H1 (cell line): ENCODE data around the gene NFATC4. TPM values are rescaled to one million over a fixed set of nuclear protein-coding genes. Genes with fewer than 3 reads are reported as not detected.

Source experiments
- CTCF ChIA-PET: fragments of 300-600 bp; sonication (Branson Sonifier 250); formaldehyde crosslinking; loops from one replicate; lab custom pipeline; 2021; ENCODE audit not compliant: partially characterized antibody; lab: Charles Lee
- POLR2A ChIA-PET: fragments of 300-600 bp; sonication (Branson Sonifier 250); formaldehyde crosslinking; loops from one replicate; lab custom pipeline; 2021; ENCODE audit warnings: inconsistent platforms; ENCODE audit not compliant: partially characterized antibody; lab: Charles Lee
- DNase-seq, 2 experiments: peaks; one replicate each; pipeline versions ENCODE4 v3.0.0 to v3.0.0-alpha.2; 2010 to 2022; ENCODE audit warnings: low spot score in 2 of 2, low read depth in 1 of 2, mixed read lengths in 1 of 2
- FAIRE-seq: peaks from 2 replicates; lab custom pipeline; 2011; peaks lifted over from hg19 to GRCh38; lab: Jason Lieb, UNC
- H2AFZ ChIP-seq: 2 replicates; pipeline ENCODE4 v1.8.1; 2012; ENCODE audit warnings: low read length, inconsistent platforms
- H2AK5ac ChIP-seq: 2 replicates; pipeline ENCODE4 v1.6.1; 2013; ENCODE audit warnings: low read depth, low read length
- H2BK120ac ChIP-seq: replicated peaks from 2 replicates; pipeline ENCODE3; 2013; ENCODE audit warnings: low read depth, low read length, inconsistent platforms
- H2BK12ac ChIP-seq: 2 replicates; pipeline ENCODE4 v1.6.1; 2013; ENCODE audit warnings: low read depth, low read length
- H2BK15ac ChIP-seq: 2 replicates; pipeline ENCODE4 v1.6.1; 2013; ENCODE audit warnings: low read length
- H2BK20ac ChIP-seq: 2 replicates; pipeline ENCODE4 v1.6.1; 2013; ENCODE audit warnings: low read length
- H2BK5ac ChIP-seq: 2 replicates; pipeline ENCODE4 v1.6.1; 2013; ENCODE audit warnings: low read depth, low read length
- H3K14ac ChIP-seq: 2 replicates; pipeline ENCODE4 v1.6.1; 2013; ENCODE audit warnings: inconsistent platforms; ENCODE audit not compliant: insufficient read length
- H3K18ac ChIP-seq: 2 replicates; pipeline ENCODE4 v1.6.1; 2013; ENCODE audit warnings: low read length; ENCODE audit errors: extremely low read depth
- H3K23ac ChIP-seq: 2 replicates; pipeline ENCODE4 v1.6.1; 2013; ENCODE audit warnings: inconsistent platforms; ENCODE audit not compliant: insufficient read length
- H3K23me2 ChIP-seq: 2 replicates; pipeline ENCODE4 v1.6.1; 2013; ENCODE audit warnings: low read depth, low read length
- H3K27ac ChIP-seq: 2 replicates; pipeline ENCODE4 v1.6.1; 2011; ENCODE audit warnings: low read depth, low read length, inconsistent platforms
- H3K27me3 ChIP-seq, 4 experiments: replicated peaks in 1 of 4; 1 replicate in 1 of 4; 2 replicates in 3 of 4; pipeline versions ENCODE4 v1.6.1 to v1.8.1; 2011 to 2013; ENCODE audit warnings: low read length in 3 of 4, mild to moderate bottlenecking in 3 of 4, inconsistent platforms in 2 of 4, mixed read lengths in 2 of 4, moderate library complexity in 1 of 4; ENCODE audit not compliant: control insufficient read depth in 3 of 4, insufficient read depth in 3 of 4; ENCODE audit errors: extremely low read depth in 1 of 4
- H3K36me3 ChIP-seq, 4 experiments: 2 replicates each; pipeline versions ENCODE4 v1.6.1 to v1.8.1; 2011 to 2013; ENCODE audit warnings: mild to moderate bottlenecking in 4 of 4, low read length in 3 of 4, moderate library complexity in 2 of 4, control low read depth in 1 of 4, inconsistent platforms in 1 of 4; ENCODE audit not compliant: insufficient read depth in 4 of 4, control insufficient read depth in 2 of 4
- H3K4ac ChIP-seq: replicated peaks from 2 replicates; pipeline ENCODE3; 2013; ENCODE audit warnings: low read length, low read depth, mixed read lengths, inconsistent platforms; ENCODE audit not compliant: insufficient read length
- H3K4me1 ChIP-seq, 4 experiments: replicated peaks in 1 of 4; 1 replicate in 1 of 4; 2 replicates in 3 of 4; pipeline versions ENCODE4 v1.6.1 to v1.8.1; 2011 to 2013; ENCODE audit warnings: low read length in 3 of 4, inconsistent platforms in 2 of 4, mixed read lengths in 1 of 4; ENCODE audit not compliant: insufficient read depth in 4 of 4, control insufficient read depth in 3 of 4
- H3K4me2 ChIP-seq, 2 experiments: 2 replicates each; pipeline versions ENCODE4 v1.6.1 to v1.8.1; 2011 to 2013; ENCODE audit warnings: low read depth in 2 of 2, low read length in 2 of 2, control low read depth in 1 of 2, inconsistent platforms in 1 of 2, mild to moderate bottlenecking in 1 of 2; ENCODE audit not compliant: insufficient read depth in 1 of 2
- H3K4me3 ChIP-seq, 4 experiments: fragments of 200-600, 300-600 bp in 1 of 4; sonication (generic), shearing (Covaris generic), sonication (Bioruptor Twin) in 1 of 4; 2 replicates each; pipeline versions ENCODE4 v1.5.1 to v1.8.1; 2011 to 2016; ENCODE audit warnings: low read length in 4 of 4, low read depth in 3 of 4, control low read depth in 2 of 4, inconsistent platforms in 2 of 4, mild to moderate bottlenecking in 2 of 4, mixed read lengths in 1 of 4, moderate library complexity in 1 of 4; ENCODE audit not compliant: insufficient read depth in 2 of 4; ENCODE audit errors: extremely low read depth in 1 of 4
- H3K56ac ChIP-seq: replicated peaks from 2 replicates; pipeline ENCODE3; 2013; ENCODE audit warnings: low read depth, mild to moderate bottlenecking, mixed read lengths, low read length, inconsistent platforms; ENCODE audit not compliant: insufficient read length
- H3K79me1 ChIP-seq: 2 replicates; pipeline ENCODE4 v1.6.1; 2013; ENCODE audit warnings: low read depth, low read length, control low read depth
- H3K79me2 ChIP-seq, 2 experiments: 2 replicates each; pipeline versions ENCODE4 v1.6.1 to v1.8.1; 2012 to 2013; ENCODE audit warnings: low read length in 2 of 2, mild to moderate bottlenecking in 2 of 2, inconsistent platforms in 1 of 2; ENCODE audit not compliant: insufficient read depth in 2 of 2, control insufficient read depth in 1 of 2
- H3K9ac ChIP-seq, 4 experiments: replicated peaks in 1 of 4; 1 replicate in 1 of 4; 2 replicates in 3 of 4; pipeline versions ENCODE4 v1.6.1 to v1.8.1; 2011 to 2013; ENCODE audit warnings: low read depth in 3 of 4, low read length in 3 of 4, control low read depth in 2 of 4, mild to moderate bottlenecking in 2 of 4, moderate library complexity in 2 of 4, inconsistent platforms in 1 of 4; ENCODE audit errors: extremely low read depth in 1 of 4
- H3K9me3 ChIP-seq, 2 experiments: 2 replicates each; pipeline versions ENCODE4 v1.6.1 to v1.8.1; 2012 to 2013; ENCODE audit warnings: mild to moderate bottlenecking in 2 of 2, moderate library complexity in 2 of 2, control low read depth in 1 of 2, inconsistent platforms in 1 of 2, low read depth in 1 of 2, low read length in 1 of 2, mixed read lengths in 1 of 2; ENCODE audit not compliant: insufficient read depth in 2 of 2
- H4K20me1 ChIP-seq, 2 experiments: replicated peaks in 1 of 2; 2 replicates each; pipeline versions ENCODE3 to v1.8.1; 2011 to 2013; ENCODE audit warnings: inconsistent platforms in 2 of 2, low read length in 2 of 2, mild to moderate bottlenecking in 1 of 2; ENCODE audit not compliant: insufficient read depth in 2 of 2, control insufficient read depth in 1 of 2
- H4K5ac ChIP-seq: 2 replicates; pipeline ENCODE4 v1.6.1; 2013; ENCODE audit warnings: low read length, low read depth, mixed read lengths, inconsistent platforms; ENCODE audit not compliant: insufficient read length
- H4K8ac ChIP-seq: 2 replicates; pipeline ENCODE4 v1.8.0; 2013; ENCODE audit warnings: mild to moderate bottlenecking, moderate library complexity, low read length, inconsistent platforms; ENCODE audit not compliant: insufficient read depth; ENCODE audit errors: extremely low read depth
- H4K91ac ChIP-seq: replicated peaks from 2 replicates; pipeline ENCODE3; 2013; ENCODE audit warnings: low read length, mixed read lengths, inconsistent platforms; ENCODE audit not compliant: insufficient read length
- CEBPB ChIP-seq: IDR thresholded peaks from 2 replicates; pipeline ENCODE4 v1.6.1; 2012; ENCODE audit warnings: low read depth, low read length
- E2F6 ChIP-seq: IDR thresholded peaks from 2 replicates; pipeline ENCODE4 v1.6.1; 2012; ENCODE audit warnings: inconsistent platforms
- EP300 ChIP-seq, 2 experiments: IDR thresholded peaks; 1 replicate in 1 of 2; 2 replicates in 1 of 2; pipeline ENCODE4 v1.6.1; 2011 to 2012; ENCODE audit warnings: low read depth in 2 of 2, low read length in 2 of 2, mild to moderate bottlenecking in 2 of 2, borderline replicate concordance in 1 of 2, inconsistent platforms in 1 of 2, moderate library complexity in 1 of 2
- GTF2F1 ChIP-seq: IDR thresholded peaks from 2 replicates; pipeline ENCODE4 v1.6.1; 2012; ENCODE audit warnings: low read depth, low read length, improper control_type of control experiment, borderline replicate concordance
- PHF8 ChIP-seq: fragments of 200-600 bp; sonication (generic); conservative IDR thresholded peaks from 2 replicates; pipeline ENCODE4 v1.7.1; 2012; ENCODE audit warnings: low read depth, mild to moderate bottlenecking, inconsistent platforms, low read length, moderate library complexity
- RBBP5 ChIP-seq: IDR thresholded peaks from 2 replicates; pipeline ENCODE4 v1.7.1; 2012; ENCODE audit warnings: low read depth, mild to moderate bottlenecking, inconsistent platforms, low read length, moderate library complexity, borderline replicate concordance
- TBP ChIP-seq: IDR thresholded peaks from 2 replicates; pipeline ENCODE4 v1.6.1; 2011; ENCODE audit warnings: low read depth, low read length, improper control_type of control experiment
- WGBS, 2 experiments: shearing (Covaris generic) in 1 of 2; methylation state at CpG; one replicate each; pipeline versions ENCODE4 v1.1.6 to v1.1.7; 2013 to 2015; ENCODE audit warnings: low lambda C conversion rate in 2 of 2, mixed read lengths in 2 of 2, inconsistent platforms in 1 of 2, low coverage in 1 of 2, missing lambda C conversion rate in 1 of 2; ENCODE audit not compliant: insufficient replicate concordance in 2 of 2, insufficient coverage in 1 of 2, insufficient read length in 1 of 2; ENCODE audit errors: extremely low coverage in 1 of 2, missing lambda C conversion rate in 1 of 2; 5-methylcytosine and 5-hydroxymethylcytosine counted together
- polyA plus RNA-seq, 7 experiments: library from polyadenylated mRNA; depleted of rRNA in 3 of 7; stranded (reverse) in 5 of 7; unstranded in 2 of 7; fragments of >200 nt in 5 of 7; fragments of 200-250 nt in 2 of 7; gene quantifications; 1 replicate in 5 of 7; 2 replicates in 1 of 7; 4 replicates in 1 of 7; pipeline versions ENCODE4 v1.2.1 to v1.2.3, GENCODE V29; 2011 to 2013; ENCODE audit warnings: missing spikeins in 2 of 7, mixed read lengths in 2 of 7
- total RNA-seq: library from RNA; stranded (reverse); fragmentation: NEBNext Ultra II Directional; extraction: Animal tissue kit (Norgen Biotek cat#: 25700); gene quantifications from 2 replicates; pipeline ENCODE4 v1.2.1, GENCODE V29; 2021
- TF ChIP-seq, protein P1 (sequence below): IDR thresholded peaks from 2 replicates; pipeline ENCODE4 v1.6.1; 2011; ENCODE audit warnings: low read depth, mild to moderate bottlenecking, low read length; ENCODE audit not compliant: insufficient read depth

NFATC4 gene
- total and polyA plus RNA-seq, 2 of the 8 experiments (the other 6 are each of a cell fraction or from before 2014, with no cell fraction given), result 47.3 to 50.3 TPM

DNA sequence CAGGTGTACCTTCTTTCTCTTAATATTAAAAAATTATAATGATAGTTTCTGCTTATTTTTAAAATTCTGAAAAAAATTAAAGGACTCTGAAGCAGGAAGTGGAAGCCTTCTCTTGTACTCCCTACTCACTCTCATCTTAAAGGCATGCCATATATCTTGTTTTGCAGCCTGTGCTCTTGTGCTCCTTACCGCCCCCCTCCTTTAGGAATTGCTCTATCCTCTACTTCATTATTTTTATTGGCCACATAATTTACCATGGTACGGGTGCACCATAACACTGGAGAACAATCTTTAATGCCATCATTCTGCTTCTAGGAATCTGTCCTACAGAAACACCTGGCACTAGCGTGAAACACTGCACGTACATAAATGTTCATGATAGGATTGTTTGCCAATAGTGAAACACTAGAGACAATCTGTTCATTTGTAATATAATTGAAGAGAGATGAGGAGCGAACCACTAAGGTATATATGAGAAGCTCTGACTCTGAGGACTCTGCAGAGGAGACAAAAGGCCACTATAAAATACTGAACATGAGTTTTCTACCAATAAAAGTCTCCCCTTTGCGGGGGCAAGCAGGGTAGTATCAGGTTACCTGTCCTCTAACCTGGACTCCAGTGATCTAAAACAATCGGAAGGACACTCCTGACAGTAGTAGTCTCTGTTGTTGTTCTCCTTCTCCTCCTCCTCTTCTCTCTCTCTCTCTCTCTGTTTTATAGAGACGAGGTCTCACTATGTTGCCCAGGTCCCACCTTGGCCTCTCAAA, 24.5 kb downstream of the NFATC4 start:
- no peak overlapping the region; a peak in 1 of 4 replicates for H3K4me2 ChIP-seq
- no peak overlapping the region for H2BK120ac ChIP-seq
- no peak overlapping the region for H3K9ac ChIP-seq
- H3K27me3 ChIP-seq, result peaks cover 0 to 3% (median 1%) of the 10 kb centered on the region in 4 experiments; a peak in 2 of 7 replicates
- ChIA-PET CTCF (interaction anchor here (1.0 to 5.4 kb wide), 6 partner anchors 14 to 44 kb away, joined by 3 to 40 read pairs (median 4); no protein-coding TSS in a partner anchor), POLR2A (interaction anchor here (0.7 to 4.7 kb wide), 3 partner anchors 14 to 23 kb away, joined by 3 to 27 read pairs (median 4); no protein-coding TSS in a partner anchor)
- H3K4ac ChIP-seq, result no peak overlapping the region
- H2BK20ac ChIP-seq, result 0 out of 2 replicates have a peak overlapping the region, but pooled peaks have one; percentile 26
- H3K23ac ChIP-seq, result no peak overlapping the region
- H4K91ac ChIP-seq, result no peak overlapping the region
- H3K4me3 ChIP-seq, result no peak overlapping the region
- 0 out of 2 replicates have a peak overlapping the region, but pooled peaks have one; percentile 19 for H2BK12ac ChIP-seq
- no peak overlapping the region for H2AK5ac ChIP-seq
- H3K27ac ChIP-seq, result no peak overlapping the region
- no peaks in the 10 kb centered on the region for H3K9me3 ChIP-seq
- H3K14ac ChIP-seq, result no peak overlapping the region
- H4K20me1 ChIP-seq, result no peaks in the 10 kb centered on the region
- no peak overlapping the region for H2BK15ac ChIP-seq
- no peak overlapping the region for H3K18ac ChIP-seq
- H3K56ac ChIP-seq, result no peak overlapping the region
- H3K23me2 ChIP-seq, result no peaks in the 10 kb centered on the region
- H2BK5ac ChIP-seq, result no peak overlapping the region
- H4K5ac ChIP-seq, result no peak overlapping the region
- FAIRE-seq, result no peak
- H3K4me1 ChIP-seq, result peaks cover 0 to 5% (median 0%) of the 10 kb centered on the region in 4 experiments; a peak in 2 of 7 replicates
- no peaks in the 10 kb centered on the region for H3K36me3 ChIP-seq
- DNase-seq, result no peak
- H4K8ac ChIP-seq, result no peak overlapping the region
- no peaks in the 10 kb centered on the region for H3K79me2 ChIP-seq
- H2AFZ ChIP-seq, result no peak overlapping the region
- WGBS, 2 experiments, result 63% methylated on average over 8 of the region's 8 CpGs; no CpG with 5 or more reads in 1 of the 2 experiments
- H3K79me1 ChIP-seq, result no peaks in the 10 kb centered on the region
- TF ChIP-seq EP300 (IDR thresholded peaks at IDR 0.05; ENCODE audit: borderline replicate concordance in 1 of 2, low read depth in 2 of 2, low read length in 2 of 2) (no peak), GTF2F1 (no peak), RBBP5 (no peak), CEBPB (no peak), PHF8 (no peak), TBP (no peak), E2F6 (no peak)
- TF ChIP-seq, protein P1, sequence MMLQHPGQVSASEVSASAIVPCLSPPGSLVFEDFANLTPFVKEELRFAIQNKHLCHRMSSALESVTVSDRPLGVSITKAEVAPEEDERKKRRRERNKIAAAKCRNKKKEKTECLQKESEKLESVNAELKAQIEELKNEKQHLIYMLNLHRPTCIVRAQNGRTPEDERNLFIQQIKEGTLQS, result no peak
